Neural progenitor cell (in vitro differentiated cells): Measurements from ENCODE around the gene ACP7. TPM values are rescaled to one million over a fixed set of nuclear protein-coding genes. Genes with fewer than 3 reads are reported as not detected.

Experiments used
- DNase-seq: peaks from one replicate; pipeline ENCODE4 v3.0.0-alpha.2; 2016; ENCODE audit warnings: low spot score
- H2AFZ ChIP-seq: fragments of 200-600 bp; sonication (generic); replicated peaks from 2 replicates; pipeline ENCODE4 v1.6.1; 2016; ENCODE audit warnings: antibody characterized with exemption
- H3F3A ChIP-seq: fragments of 200-600 bp; sonication (generic); 2 replicates; pipeline ENCODE4 v1.6.1; 2016; ENCODE audit warnings: antibody characterized with exemption, low read depth
- H3K27ac ChIP-seq: fragments of 200-600 bp; sonication (generic); 2 replicates; pipeline ENCODE4 v1.5.1; 2016; ENCODE audit warnings: mild to moderate bottlenecking
- H3K27me3 ChIP-seq: fragments of 200-600 bp; sonication (generic); 2 replicates; pipeline ENCODE4 v1.6.1; 2016; ENCODE audit warnings: mild to moderate bottlenecking, moderate library complexity
- H3K36me3 ChIP-seq: fragments of 200-600 bp; sonication (generic); 2 replicates; pipeline ENCODE4 v1.5.1; 2016
- H3K4me1 ChIP-seq: fragments of 200-600 bp; sonication (generic); 2 replicates; pipeline ENCODE4 v1.6.1; 2016; ENCODE audit warnings: mixed run types
- H3K4me2 ChIP-seq: fragments of 200-600 bp; sonication (generic); 2 replicates; pipeline ENCODE4 v1.6.1; 2016
- H3K4me3 ChIP-seq: fragments of 200-600 bp; sonication (generic); 2 replicates; pipeline ENCODE4 v1.5.1; 2016
- H3K79me2 ChIP-seq: fragments of 200-600 bp; sonication (generic); 2 replicates; pipeline ENCODE4 v1.6.1; 2016; ENCODE audit warnings: low read depth
- H3K9ac ChIP-seq: fragments of 200-600 bp; sonication (generic); 2 replicates; pipeline ENCODE4 v1.6.1; 2016
- H3K9me3 ChIP-seq: fragments of 200-600 bp; sonication (generic); 2 replicates; pipeline ENCODE4 v1.5.1; 2016; ENCODE audit warnings: low read depth
- H4K20me1 ChIP-seq: fragments of 200-600 bp; sonication (generic); 2 replicates; pipeline ENCODE4 v1.6.1; 2016; ENCODE audit warnings: low read depth
- H3K27ac Mint-ChIP-seq: 3 replicates; pipeline ENCODE4 v1.8.0; 2021; ENCODE audit warnings: mixed read lengths
- H3K27me3 Mint-ChIP-seq: 2 replicates; pipeline ENCODE4 v1.8.0; 2022; ENCODE audit warnings: low read depth, mild to moderate bottlenecking, inconsistent platforms, moderate library complexity, mixed read lengths; ENCODE audit not compliant: insufficient read depth
- H3K36me3 Mint-ChIP-seq: 3 replicates; pipeline ENCODE4 v1.8.0; 2021; ENCODE audit warnings: mixed read lengths
- H3K4me1 Mint-ChIP-seq: 3 replicates; pipeline ENCODE4 v1.8.0; 2021; ENCODE audit warnings: mixed read lengths
- H3K4me3 Mint-ChIP-seq: 3 replicates; pipeline ENCODE4 v1.8.0; 2021; ENCODE audit warnings: mild to moderate bottlenecking, moderate library complexity, mixed read lengths
- H3K9me3 Mint-ChIP-seq: 3 replicates; pipeline ENCODE4 v1.8.0; 2020; ENCODE audit warnings: mixed read lengths
- EZH2 ChIP-seq: fragments of 200-600 bp; sonication (generic); IDR thresholded peaks from 2 replicates; pipeline ENCODE4 v1.6.1; 2017; ENCODE audit warnings: antibody characterized with exemption, mild to moderate bottlenecking, moderate library complexity
- EZH2phosphoT487 ChIP-seq: fragments of 200-600 bp; sonication (generic); IDR thresholded peaks from 2 replicates; pipeline ENCODE4 v1.6.1; 2017; ENCODE audit warnings: antibody characterized with exemption
- total RNA-seq: library from RNA; depleted of rRNA; stranded (reverse); fragments of >200 nt; gene quantifications from 2 replicates; pipeline ENCODE4 v1.2.3, GENCODE V29; 2015; ENCODE audit warnings: low replicate concordance
- TF ChIP-seq, protein P1 (sequence below): fragments of 200-600 bp; sonication (generic); IDR thresholded peaks from 2 replicates; pipeline ENCODE4 v1.5.1; 2017; ENCODE audit warnings: antibody characterized with exemption, mild to moderate bottlenecking

ACP7 gene
- total RNA-seq, 1 donor from 2014 or later, result not detected

DNA sequence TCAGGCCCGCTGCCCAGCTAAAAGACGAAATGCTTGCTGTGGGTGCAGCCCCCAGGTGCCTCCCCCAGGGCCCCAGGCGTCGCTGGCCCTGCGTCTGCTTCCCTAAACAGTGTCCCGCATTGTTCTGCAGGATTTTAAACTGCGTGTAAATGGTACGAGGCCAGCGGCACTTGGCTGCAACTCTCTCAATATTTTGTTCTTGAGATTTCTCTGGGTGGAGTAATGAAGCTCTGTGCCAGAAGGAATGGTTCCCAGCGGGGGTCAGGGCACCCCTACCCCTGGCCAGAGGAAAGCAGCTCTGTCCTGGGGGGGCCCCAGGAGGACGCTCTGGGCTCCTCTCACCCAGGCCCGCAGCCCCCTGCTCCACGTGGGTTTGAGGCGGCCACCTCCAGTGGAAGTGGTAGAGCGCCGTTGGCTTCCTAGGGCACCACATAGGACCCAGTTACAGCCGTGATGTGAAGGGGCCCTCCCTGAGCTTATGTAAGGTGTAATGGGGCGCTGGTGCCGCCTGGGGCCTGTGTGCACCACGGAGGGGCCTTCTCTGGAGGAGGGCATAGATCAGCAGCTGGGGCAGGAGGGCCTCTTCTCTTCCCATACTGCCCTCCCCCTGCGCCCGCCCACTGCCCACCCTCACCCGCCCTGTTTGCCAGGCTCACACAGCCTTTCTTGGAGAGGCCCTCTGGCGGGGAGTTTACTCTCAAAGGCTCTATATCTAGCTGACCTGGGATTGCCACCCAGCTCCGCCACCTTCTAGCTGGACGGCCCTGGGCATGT, 61.2 kb downstream of the ACP7 start:
- Histone ChIP-seq H3K4me1 (peaks cover 35% of the 10 kb centered on the region), H3F3A (peaks cover 22% of the 10 kb centered on the region), H3K9ac (no peak overlapping the region), H3K36me3 (peaks cover 5% of the 10 kb centered on the region), H3K27ac (peak overlapping the region; percentile 52), H3K9me3 (no peaks in the 10 kb centered on the region), H3K27me3 (no peaks in the 10 kb centered on the region), H4K20me1 (peaks cover 77% of the 10 kb centered on the region), H3K4me2 (peak overlapping the region; percentile 70), H3K79me2 (peaks cover 95% of the 10 kb centered on the region), H3K4me3 (no peak overlapping the region), H2AFZ (no peak overlapping the region)
- no peak for DNase-seq
- Mint-ChIP-seq H3K9me3 (peaks cover 2% of the 10 kb centered on the region), H3K4me3 (no peak overlapping the region), H3K27ac (peak overlapping the region; percentile 78), H3K4me1 (peaks cover 38% of the 10 kb centered on the region), H3K27me3 (peaks cover 7% of the 10 kb centered on the region), H3K36me3 (peaks cover 9% of the 10 kb centered on the region)
- TF ChIP-seq EZH2phosphoT487 (no peak), EZH2 (no peak)
- TF ChIP-seq, protein P1, sequence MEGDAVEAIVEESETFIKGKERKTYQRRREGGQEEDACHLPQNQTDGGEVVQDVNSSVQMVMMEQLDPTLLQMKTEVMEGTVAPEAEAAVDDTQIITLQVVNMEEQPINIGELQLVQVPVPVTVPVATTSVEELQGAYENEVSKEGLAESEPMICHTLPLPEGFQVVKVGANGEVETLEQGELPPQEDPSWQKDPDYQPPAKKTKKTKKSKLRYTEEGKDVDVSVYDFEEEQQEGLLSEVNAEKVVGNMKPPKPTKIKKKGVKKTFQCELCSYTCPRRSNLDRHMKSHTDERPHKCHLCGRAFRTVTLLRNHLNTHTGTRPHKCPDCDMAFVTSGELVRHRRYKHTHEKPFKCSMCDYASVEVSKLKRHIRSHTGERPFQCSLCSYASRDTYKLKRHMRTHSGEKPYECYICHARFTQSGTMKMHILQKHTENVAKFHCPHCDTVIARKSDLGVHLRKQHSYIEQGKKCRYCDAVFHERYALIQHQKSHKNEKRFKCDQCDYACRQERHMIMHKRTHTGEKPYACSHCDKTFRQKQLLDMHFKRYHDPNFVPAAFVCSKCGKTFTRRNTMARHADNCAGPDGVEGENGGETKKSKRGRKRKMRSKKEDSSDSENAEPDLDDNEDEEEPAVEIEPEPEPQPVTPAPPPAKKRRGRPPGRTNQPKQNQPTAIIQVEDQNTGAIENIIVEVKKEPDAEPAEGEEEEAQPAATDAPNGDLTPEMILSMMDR, result no peak

DNA sequence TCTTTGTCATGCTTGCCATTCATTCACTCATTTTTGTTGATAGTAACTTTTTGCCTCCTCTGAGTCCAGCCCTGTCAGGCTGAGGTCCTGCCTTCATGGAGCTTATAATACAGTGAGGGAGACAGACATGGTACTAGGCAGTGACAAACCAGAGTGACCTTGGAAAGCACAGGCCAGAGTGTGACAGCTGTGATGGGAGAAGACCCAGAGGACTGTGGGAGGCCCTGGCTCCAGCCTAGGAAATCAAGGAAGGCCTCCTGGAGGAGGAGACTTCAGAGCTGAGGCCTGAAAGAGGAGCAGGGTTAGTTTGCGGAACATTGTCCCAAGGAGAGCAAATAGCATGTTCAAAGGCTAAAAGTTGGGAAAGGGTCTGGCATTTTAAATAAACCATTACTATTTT, 61.9 kb downstream of the ACP7 start:
- Histone ChIP-seq H3K27ac (no peak overlapping the region), H4K20me1 (peaks cover 77% of the 10 kb centered on the region)
- H3K4me1 Mint-ChIP-seq, result peaks cover 35% of the 10 kb centered on the region

DNA sequence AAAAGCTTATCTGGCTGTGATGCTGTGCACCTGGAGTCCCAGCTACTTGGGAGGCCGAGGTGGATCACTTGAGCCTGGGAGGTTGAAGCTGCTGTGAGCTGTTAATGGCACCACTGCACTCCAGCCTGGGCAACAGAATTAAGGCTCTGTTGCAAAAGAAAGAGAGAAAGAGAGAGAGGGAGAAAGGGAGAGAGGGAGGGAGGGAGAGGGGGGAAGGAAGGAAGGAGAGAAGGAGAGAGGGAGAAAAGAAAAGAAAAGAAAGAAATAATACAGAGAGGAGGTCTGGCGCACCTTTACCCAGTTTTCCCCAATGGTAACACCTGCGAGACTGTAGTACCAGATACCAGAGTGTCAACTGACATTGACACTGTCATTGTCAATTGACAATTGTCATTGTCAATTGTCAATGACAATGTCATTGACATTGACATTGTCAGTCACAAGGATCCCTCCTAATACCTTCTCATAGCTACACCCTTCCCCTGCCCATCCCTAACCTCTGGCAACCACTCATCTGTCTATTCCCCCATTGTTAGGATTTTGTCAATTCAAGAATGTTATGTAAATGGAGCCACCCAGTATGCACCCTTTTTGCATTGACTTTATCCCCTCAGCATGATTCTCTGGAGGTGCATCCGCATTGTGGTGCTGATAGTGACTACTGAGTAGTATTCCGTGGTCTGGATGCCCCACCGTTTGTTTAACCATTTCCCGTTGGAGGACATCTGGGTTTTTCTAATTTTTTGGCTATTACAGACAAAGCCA, 62.7 kb downstream of the ACP7 start:
- Histone ChIP-seq H2AFZ (no peak overlapping the region), H3K4me2 (no peak overlapping the region), H3K27ac (no peak overlapping the region), H3K4me3 (no peak overlapping the region), H3K79me2 (peaks cover 93% of the 10 kb centered on the region), H3K4me1 (peaks cover 27% of the 10 kb centered on the region), H3K9ac (no peak overlapping the region), H3K36me3 (peaks cover 5% of the 10 kb centered on the region), H3K27me3 (no peaks in the 10 kb centered on the region), H4K20me1 (peaks cover 77% of the 10 kb centered on the region), H3K9me3 (no peaks in the 10 kb centered on the region), H3F3A (peaks cover 22% of the 10 kb centered on the region)
- Mint-ChIP-seq H3K4me3 (no peak overlapping the region), H3K27me3 (peaks cover 7% of the 10 kb centered on the region), H3K27ac (no peak overlapping the region), H3K36me3 (peaks cover 9% of the 10 kb centered on the region), H3K9me3 (peaks cover 2% of the 10 kb centered on the region), H3K4me1 (peaks cover 29% of the 10 kb centered on the region)
- TF ChIP-seq, protein P1, result no peak
- TF ChIP-seq EZH2, result no peak
- TF ChIP-seq EZH2phosphoT487, result no peak
- no peak for DNase-seq

More for the DNA sequence above, 61.9 kb downstream of the ACP7 start:
- no peak overlapping the region for H3K4me3 Mint-ChIP-seq
- Histone ChIP-seq H3K27me3 (no peaks in the 10 kb centered on the region), H2AFZ (no peak overlapping the region), H3K9me3 (no peaks in the 10 kb centered on the region), H3K4me2 (no peak overlapping the region), H3K79me2 (peaks cover 93% of the 10 kb centered on the region), H3F3A (peaks cover 22% of the 10 kb centered on the region), H3K4me1 (peaks cover 27% of the 10 kb centered on the region), H3K9ac (no peak overlapping the region), H3K4me3 (no peak overlapping the region), H3K36me3 (peaks cover 5% of the 10 kb centered on the region)
- peaks cover 9% of the 10 kb centered on the region for H3K36me3 Mint-ChIP-seq
- H3K27ac Mint-ChIP-seq, result no peak overlapping the region
- peaks cover 7% of the 10 kb centered on the region for H3K27me3 Mint-ChIP-seq
- TF ChIP-seq EZH2 (no peak), EZH2phosphoT487 (no peak)
- TF ChIP-seq, protein P1, result no peak
- peaks cover 2% of the 10 kb centered on the region for H3K9me3 Mint-ChIP-seq
- DNase-seq, result no peak
